ENCODE results near the gene IKZF3.
"Not testable (repeated sequence)": the region's sequence is repeated elsewhere in the genome, so short reads cannot be mapped to it uniquely, and the experiment has no call there.

The IKZF3 gene

DNA sequence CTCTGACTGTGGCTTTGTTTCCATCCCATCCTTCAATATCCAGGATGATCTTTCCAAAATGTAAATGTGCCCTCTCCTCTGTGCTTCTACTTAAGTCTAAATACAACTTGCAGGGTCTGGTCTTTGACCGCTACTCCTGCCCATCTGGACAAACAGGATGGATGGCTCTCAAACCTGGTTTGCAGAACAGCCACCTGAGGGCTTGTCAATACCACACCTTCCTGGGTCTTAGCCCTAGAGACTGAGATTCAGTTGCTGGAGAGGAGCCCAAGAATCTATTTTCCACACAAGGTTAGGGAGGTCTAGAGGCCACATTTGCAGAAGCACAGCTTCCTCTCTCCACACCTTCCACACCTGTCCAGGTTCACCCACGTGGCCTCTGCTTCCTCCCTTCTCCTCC is 128.2 kb downstream of the IKZF3 start:
- DNase-seq (ENCODE audit: extremely low read depth, low read depth): no peak
- TF ChIP-seq, protein P1, sequence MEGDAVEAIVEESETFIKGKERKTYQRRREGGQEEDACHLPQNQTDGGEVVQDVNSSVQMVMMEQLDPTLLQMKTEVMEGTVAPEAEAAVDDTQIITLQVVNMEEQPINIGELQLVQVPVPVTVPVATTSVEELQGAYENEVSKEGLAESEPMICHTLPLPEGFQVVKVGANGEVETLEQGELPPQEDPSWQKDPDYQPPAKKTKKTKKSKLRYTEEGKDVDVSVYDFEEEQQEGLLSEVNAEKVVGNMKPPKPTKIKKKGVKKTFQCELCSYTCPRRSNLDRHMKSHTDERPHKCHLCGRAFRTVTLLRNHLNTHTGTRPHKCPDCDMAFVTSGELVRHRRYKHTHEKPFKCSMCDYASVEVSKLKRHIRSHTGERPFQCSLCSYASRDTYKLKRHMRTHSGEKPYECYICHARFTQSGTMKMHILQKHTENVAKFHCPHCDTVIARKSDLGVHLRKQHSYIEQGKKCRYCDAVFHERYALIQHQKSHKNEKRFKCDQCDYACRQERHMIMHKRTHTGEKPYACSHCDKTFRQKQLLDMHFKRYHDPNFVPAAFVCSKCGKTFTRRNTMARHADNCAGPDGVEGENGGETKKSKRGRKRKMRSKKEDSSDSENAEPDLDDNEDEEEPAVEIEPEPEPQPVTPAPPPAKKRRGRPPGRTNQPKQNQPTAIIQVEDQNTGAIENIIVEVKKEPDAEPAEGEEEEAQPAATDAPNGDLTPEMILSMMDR (IDR thresholded peaks at IDR 0.05; ENCODE audit: low read depth, low read length, missing control alignments): no peak
- no peak overlapping the region for H3K4me3 ChIP-seq (replicated peaks; ENCODE audit: low read depth, low read length)

DNA sequence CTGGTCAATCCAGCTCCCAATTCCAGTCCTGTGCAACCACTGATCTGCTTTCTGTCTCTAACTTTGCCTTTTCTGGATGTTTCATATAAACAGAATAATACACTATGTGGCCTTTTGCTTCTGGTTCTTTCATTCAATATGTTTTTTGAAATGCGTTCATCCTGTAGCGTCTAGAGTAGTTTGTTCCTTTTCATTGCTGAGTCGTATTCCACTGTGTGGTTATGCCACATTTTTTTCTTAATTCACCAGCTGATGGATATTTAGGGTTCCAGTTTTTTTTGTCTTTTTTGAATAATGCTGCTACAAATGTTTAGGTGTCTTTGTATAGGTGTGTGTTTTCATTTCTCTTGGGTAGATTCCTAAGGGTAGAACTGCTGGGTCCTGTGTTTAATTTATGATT is 131.5 kb downstream of the IKZF3 start:
- no peak overlapping the region for H3K4me3 ChIP-seq (replicated peaks; ENCODE audit: low read depth, low read length)
- DNase-seq (ENCODE audit: extremely low read depth, low read depth): no peak
- TF ChIP-seq, protein P1 (IDR thresholded peaks at IDR 0.05; ENCODE audit: low read depth, low read length, missing control alignments): no peak

DNA sequence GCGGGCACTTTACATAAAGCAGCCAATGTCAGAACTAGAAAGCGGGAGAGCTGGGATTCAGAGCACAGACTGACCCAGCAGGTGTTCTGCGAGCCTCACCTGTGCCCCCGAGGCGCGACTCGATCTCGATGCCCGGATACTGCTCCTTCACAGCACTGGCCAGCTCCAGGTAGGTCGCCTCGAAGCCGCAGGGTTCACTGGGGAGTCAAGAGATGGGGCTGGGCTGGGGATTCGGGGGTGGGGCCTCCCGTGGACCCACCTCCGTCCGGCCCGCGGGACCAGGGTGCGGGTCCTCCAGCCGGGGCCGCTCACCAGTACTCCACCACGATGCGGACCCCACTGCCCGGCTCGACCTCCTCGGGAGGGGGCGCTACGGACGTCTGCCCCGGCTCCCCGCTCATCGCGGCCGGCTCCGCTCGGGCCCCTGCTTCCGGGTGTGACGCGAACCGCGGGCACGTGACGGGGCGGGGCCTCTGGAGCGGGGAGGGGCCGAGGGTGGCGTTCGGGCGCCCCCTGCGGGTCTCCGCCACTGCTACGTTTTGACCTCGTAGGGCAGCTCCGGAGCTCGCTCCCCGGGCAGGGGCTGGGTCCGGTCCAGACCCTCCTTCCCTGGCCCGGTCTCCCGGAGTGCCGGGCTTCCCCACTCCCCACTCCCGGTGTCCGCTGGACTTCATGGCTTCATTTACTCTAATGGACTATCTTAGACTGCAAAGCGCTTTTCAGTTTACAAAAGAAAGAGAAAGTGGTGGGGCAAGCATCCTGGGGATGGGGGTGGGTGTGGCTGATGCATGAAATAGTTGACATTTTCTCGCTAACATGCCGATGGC is 133.8 kb downstream of the IKZF3 start, which contains the start of gene MIEN1:
TSS of gene MIEN1 (minus strand) at position 438 of the 827 bp plus-strand sequence. CDS start at position 401, 37 bp downstream.
- TF ChIP-seq, protein P1 (IDR thresholded peaks at IDR 0.05; ENCODE audit: low read depth, low read length, missing control alignments): peak; percentile 80
- peak within 1 kb of the TSS; percentile 76 for H3K4me3 ChIP-seq (replicated peaks; ENCODE audit: low read depth, low read length)
- DNase-seq (ENCODE audit: extremely low read depth, low read depth): peak; percentile 52

DNA sequence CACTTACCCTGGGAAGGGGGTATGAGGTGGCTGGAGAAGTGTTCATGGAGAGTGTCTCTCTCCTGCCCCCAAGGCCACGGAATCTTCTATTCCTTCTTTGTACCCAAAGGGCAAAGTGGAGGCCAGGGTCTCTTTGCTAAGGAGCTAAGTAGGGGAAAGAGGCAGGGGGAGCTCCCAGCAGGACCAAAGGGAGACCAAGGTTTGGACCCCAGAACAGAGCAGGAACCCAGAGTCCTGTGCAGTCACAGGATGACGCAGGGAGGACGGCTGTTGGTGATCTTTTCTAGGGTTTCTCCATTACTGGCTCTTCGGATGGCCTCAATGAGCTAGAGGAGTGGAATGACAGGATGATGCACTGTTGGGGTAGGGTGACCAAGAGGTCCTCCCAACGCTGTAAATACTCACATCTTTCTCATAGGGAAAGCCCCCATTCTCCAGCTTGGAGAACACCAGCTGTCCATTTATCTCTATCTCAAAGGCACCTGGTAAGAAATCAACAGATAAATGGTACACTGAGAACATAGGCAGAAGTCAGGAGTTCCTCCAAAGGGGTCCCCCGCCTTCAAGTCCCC is 134.7 kb downstream of the IKZF3 start:
- no peak for DNase-seq (ENCODE audit: extremely low read depth, low read depth)
- TF ChIP-seq, protein P1 (IDR thresholded peaks at IDR 0.05; ENCODE audit: low read depth, low read length, missing control alignments): no peak
- H3K4me3 ChIP-seq (replicated peaks; ENCODE audit: low read depth, low read length): peak overlapping the region; percentile 76

DNA sequence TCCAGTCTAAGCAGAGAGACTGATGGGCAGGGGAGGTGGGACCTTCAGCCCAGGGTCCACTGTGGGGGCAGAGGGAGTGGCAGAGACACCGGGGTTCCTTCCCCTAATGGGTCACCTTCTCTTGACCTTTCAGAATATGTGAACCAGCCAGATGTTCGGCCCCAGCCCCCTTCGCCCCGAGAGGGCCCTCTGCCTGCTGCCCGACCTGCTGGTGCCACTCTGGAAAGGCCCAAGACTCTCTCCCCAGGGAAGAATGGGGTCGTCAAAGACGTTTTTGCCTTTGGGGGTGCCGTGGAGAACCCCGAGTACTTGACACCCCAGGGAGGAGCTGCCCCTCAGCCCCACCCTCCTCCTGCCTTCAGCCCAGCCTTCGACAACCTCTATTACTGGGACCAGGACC is 136.6 kb downstream of the IKZF3 start:
- TF ChIP-seq, protein P1 (IDR thresholded peaks at IDR 0.05; ENCODE audit: low read depth, low read length, missing control alignments): no peak
- no peak for DNase-seq (ENCODE audit: extremely low read depth, low read depth)
- H3K4me3 ChIP-seq (replicated peaks; ENCODE audit: low read depth, low read length): no peak overlapping the region

DNA sequence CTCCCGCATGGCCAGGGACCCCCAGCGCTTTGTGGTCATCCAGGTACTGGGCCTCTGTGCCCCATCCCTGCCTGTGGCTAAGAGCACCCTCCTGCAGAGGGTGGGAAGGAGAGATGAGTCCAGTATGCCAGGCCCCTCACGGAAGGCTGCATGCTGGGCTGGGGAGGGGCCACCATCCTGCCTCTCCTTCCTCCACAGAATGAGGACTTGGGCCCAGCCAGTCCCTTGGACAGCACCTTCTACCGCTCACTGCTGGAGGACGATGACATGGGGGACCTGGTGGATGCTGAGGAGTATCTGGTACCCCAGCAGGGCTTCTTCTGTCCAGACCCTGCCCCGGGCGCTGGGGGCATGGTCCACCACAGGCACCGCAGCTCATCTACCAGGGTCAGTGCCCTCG is 137.5 kb downstream of the IKZF3 start:
- TF ChIP-seq, protein P1 (IDR thresholded peaks at IDR 0.05; ENCODE audit: low read depth, low read length, missing control alignments): no peak
- H3K4me3 ChIP-seq (replicated peaks; ENCODE audit: low read depth, low read length): no peak overlapping the region
- DNase-seq (ENCODE audit: extremely low read depth, low read depth): no peak

DNA sequence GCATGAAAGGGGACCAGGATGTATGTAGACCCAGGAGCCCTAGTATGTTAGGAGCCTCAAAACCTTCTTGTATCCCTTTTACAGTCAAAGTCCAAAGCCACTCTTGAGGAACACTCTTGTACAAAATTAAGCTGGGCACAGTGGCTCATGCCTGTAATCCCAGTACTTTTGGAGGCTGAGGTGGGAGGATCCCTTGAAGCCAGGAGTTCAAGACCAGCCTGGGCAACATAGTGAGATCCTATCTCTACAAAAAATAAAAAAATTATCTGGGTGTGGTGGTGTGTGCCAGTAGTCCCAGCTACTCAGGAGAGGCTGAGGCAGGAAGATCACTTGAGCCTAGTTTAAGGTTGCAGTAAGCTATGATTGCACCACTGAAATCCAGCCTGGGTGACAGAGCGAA is 138.2 kb downstream of the IKZF3 start:
- not testable (repeated sequence) for DNase-seq (ENCODE audit: extremely low read depth, low read depth); H3K4me3 ChIP-seq (replicated peaks; ENCODE audit: low read depth, low read length)

All from HFF-Myc (cell line).